NCI-H82 (cell line): Measurements from ENCODE around the gene ENOX1.

Experiments
- DNase-seq: peaks from one replicate; lab custom pipeline; 2025; lab: John Stamatoyannopoulos, UW

The ENOX1 gene

GRCh38 chr13:43315522-43315921 lies 471.2 kb downstream of the ENOX1 start:
- no peak for DNase-seq

- DNase-seq = no peak
Observed at GRCh38 chr13:43309311-43309710, 477.5 kb downstream of the ENOX1 start.

- DNase-seq = peak; percentile 72
Observed at GRCh38 chr13:43307921-43308433, 478.8 kb downstream of the ENOX1 start.

- DNase-seq = no peak
Observed at GRCh38 chr13:43307221-43307920, 479.4 kb downstream of the ENOX1 start.

- no peak for DNase-seq
Observed at GRCh38 chr13:43306372-43306771, 480.4 kb downstream of the ENOX1 start.

- DNase-seq = no peak
Observed at GRCh38 chr13:43305416-43305815, 481.4 kb downstream of the ENOX1 start.

- peak; percentile 55 for DNase-seq
Observed at GRCh38 chr13:43304945-43305344, 481.8 kb downstream of the ENOX1 start.

GRCh38 chr13:43304449-43304848 lies 482.3 kb downstream of the ENOX1 start:
- peak; percentile 30 for DNase-seq

GRCh38 chr13:43303033-43303729 lies 483.6 kb downstream of the ENOX1 start:
- DNase-seq = peak; percentile 86

GRCh38 chr13:43301346-43301969 lies 485.3 kb downstream of the ENOX1 start:
- no peak for DNase-seq

- DNase-seq = no peak
Observed at GRCh38 chr13:43300865-43301264, 485.9 kb downstream of the ENOX1 start.

- no peak for DNase-seq
Observed at GRCh38 chr13:43299374-43299773, 487.4 kb downstream of the ENOX1 start.

- peak; percentile 23 for DNase-seq
Observed at GRCh38 chr13:43298816-43299215, 488.0 kb downstream of the ENOX1 start.

GRCh38 chr13:43297967-43298678 lies 488.6 kb downstream of the ENOX1 start:
- no peak for DNase-seq

GRCh38 chr13:43295825-43296564 lies 490.8 kb downstream of the ENOX1 start:
- DNase-seq = no peak

GRCh38 chr13:43295321-43295720 lies 491.5 kb downstream of the ENOX1 start:
- DNase-seq = no peak

- no peak for DNase-seq
Observed at GRCh38 chr13:43294412-43294811, 492.4 kb downstream of the ENOX1 start.

- no peak for DNase-seq
Observed at GRCh38 chr13:43293986-43294385, 492.8 kb downstream of the ENOX1 start.

- no peak for DNase-seq
Observed at GRCh38 chr13:43293561-43293960, 493.2 kb downstream of the ENOX1 start.

GRCh38 chr13:43293008-43293407 lies 493.8 kb downstream of the ENOX1 start:
- no peak for DNase-seq

GRCh38 chr13:43291287-43292060 lies 495.3 kb downstream of the ENOX1 start:
- DNase-seq = no peak
